SK-N-SH (cell line): ENCODE results near the gene POU2F3. TPM values are rescaled to one million over a fixed set of nuclear protein-coding genes. Genes with fewer than 3 reads are reported as not detected.

Source experiments
- CTCF ChIA-PET: fragments of 300-600, 350-600 bp; formaldehyde crosslinking; extraction: SDS; loops from one replicate; lab custom pipeline; 2021; lab: Yijun Ruan, JAX
- POLR2A ChIA-PET: fragments of 350-600 bp; sonication (Branson Sonifier 250); formaldehyde crosslinking; extraction: SDS; loops from one replicate; lab custom pipeline; 2020; ENCODE audit warnings: antibody characterized with exemption, inconsistent platforms; lab: Yijun Ruan, JAX
- DNase-seq: peaks from one replicate; pipeline ENCODE4 v3.0.0; 2012
- H2AFZ ChIP-seq: fragments of 200-600 bp; sonication (generic); 2 replicates; pipeline ENCODE4 v1.8.1; 2016; ENCODE audit warnings: antibody characterized with exemption, mild to moderate bottlenecking, low read depth
- H3F3A ChIP-seq: fragments of 200-600 bp; sonication (generic); replicated peaks from 2 replicates; pipeline ENCODE3; 2016; ENCODE audit warnings: antibody characterized with exemption, mild to moderate bottlenecking; ENCODE audit not compliant: insufficient read depth
- H3K27ac ChIP-seq, 2 experiments: fragments of 200-500 bp in 1 of 2; fragments of 200-600 bp in 1 of 2; sonication (Bioruptor generic) in 1 of 2; sonication (generic), shearing (Covaris generic) in 1 of 2; 2 replicates each; pipeline versions ENCODE4 v1.5.1 to v1.6.1; 2014 to 2016; ENCODE audit warnings: low read depth in 2 of 2, inconsistent platforms in 1 of 2, low read length in 1 of 2, mild to moderate bottlenecking in 1 of 2, mixed read lengths in 1 of 2
- H3K27me3 ChIP-seq: fragments of 200-600 bp; sonication (generic), shearing (Covaris generic); 2 replicates; pipeline ENCODE4 v1.6.1; 2016; ENCODE audit warnings: mixed run types; ENCODE audit not compliant: insufficient read depth
- H3K36me3 ChIP-seq, 2 experiments: fragments of 200-500 bp in 1 of 2; fragments of 200-600 bp in 1 of 2; sonication (Bioruptor generic) in 1 of 2; sonication (generic) in 1 of 2; replicated peaks in 1 of 2; 2 replicates each; pipeline versions ENCODE3 to v1.5.1; 2014 to 2016; ENCODE audit warnings: low read length in 1 of 2, mild to moderate bottlenecking in 1 of 2; ENCODE audit not compliant: insufficient read depth in 2 of 2, control insufficient read depth in 1 of 2
- H3K4me1 ChIP-seq, 2 experiments: fragments of 200-500 bp in 1 of 2; fragments of 200-600 bp in 1 of 2; sonication (Bioruptor generic) in 1 of 2; sonication (generic), shearing (Covaris generic) in 1 of 2; 2 replicates each; pipeline versions ENCODE4 v1.5.1 to v1.6.1; 2014 to 2016; ENCODE audit warnings: low read depth in 1 of 2, low read length in 1 of 2, mixed run types in 1 of 2; ENCODE audit not compliant: insufficient read depth in 2 of 2, control insufficient read depth in 1 of 2
- H3K4me2 ChIP-seq: fragments of 200-600 bp; sonication (generic), shearing (Covaris generic); 2 replicates; pipeline ENCODE4 v1.6.1; 2017; ENCODE audit warnings: mixed run types
- H3K4me3 ChIP-seq, 2 experiments: fragments of 200-500 bp in 1 of 2; fragments of 200-600 bp in 1 of 2; sonication (Bioruptor generic) in 1 of 2; sonication (generic), shearing (Covaris generic) in 1 of 2; 2 replicates each; pipeline versions ENCODE4 v1.5.1 to v1.8.1; 2014 to 2016; ENCODE audit warnings: low read depth in 2 of 2, inconsistent platforms in 1 of 2, low read length in 1 of 2, mild to moderate bottlenecking in 1 of 2, mixed read lengths in 1 of 2, moderate library complexity in 1 of 2
- H3K79me2 ChIP-seq: fragments of 200-600 bp; sonication (generic); 2 replicates; pipeline ENCODE4 v1.8.1; 2017; ENCODE audit warnings: mild to moderate bottlenecking; ENCODE audit not compliant: insufficient read depth
- H3K9ac ChIP-seq: fragments of 200-600 bp; sonication (generic); 2 replicates; pipeline ENCODE4 v1.6.1; 2017; ENCODE audit warnings: mixed run types
- H3K9me2 ChIP-seq: fragments of 200-600 bp; sonication (generic); 2 replicates; pipeline ENCODE4 v1.6.1; 2017; ENCODE audit warnings: mixed run types
- H3K9me3 ChIP-seq: fragments of 200-600 bp; sonication (generic); 2 replicates; pipeline ENCODE4 v1.6.1; 2017; ENCODE audit warnings: mixed run types, mild to moderate bottlenecking, moderate library complexity
- H4K20me1 ChIP-seq: fragments of 200-600 bp; sonication (generic); 2 replicates; pipeline ENCODE4 v1.6.1; 2017; ENCODE audit warnings: mild to moderate bottlenecking, mixed run types; ENCODE audit not compliant: insufficient read depth
- ELF1 ChIP-seq: IDR thresholded peaks from 2 replicates; pipeline ENCODE4 v1.4.0; 2012
- EZH2phosphoT487 ChIP-seq: fragments of 200-600 bp; sonication (generic); IDR thresholded peaks from 2 replicates; pipeline ENCODE4 v1.6.1; 2017; ENCODE audit warnings: low read depth, mixed run types, mild to moderate bottlenecking, antibody characterized with exemption, moderate library complexity, borderline replicate concordance
- FOXJ3 ChIP-seq: sonication (generic); formaldehyde crosslinking; IDR thresholded peaks from 2 replicates; pipeline ENCODE4 v1.5.1; 2020; ENCODE audit warnings: mild to moderate bottlenecking, missing genetic modification reagents
- GABPA ChIP-seq: IDR thresholded peaks from 2 replicates; pipeline ENCODE4 v1.4.0; 2012; ENCODE audit warnings: low read depth, mild to moderate bottlenecking
- IRF3 ChIP-seq: fragments of 150-350 bp; IDR thresholded peaks from 2 replicates; pipeline ENCODE4 v1.6.1; 2016; ENCODE audit warnings: mild to moderate bottlenecking, low read depth, low read length
- JUND ChIP-seq: IDR thresholded peaks from 2 replicates; pipeline ENCODE4 v1.4.0; 2012
- MAX ChIP-seq: IDR thresholded peaks from 2 replicates; pipeline ENCODE4 v1.4.0; 2012; ENCODE audit warnings: low read depth
- NRF1 ChIP-seq: IDR thresholded peaks from 2 replicates; pipeline ENCODE4 v1.6.1; 2012; ENCODE audit warnings: low read depth, mild to moderate bottlenecking, low read length
- REST ChIP-seq: IDR thresholded peaks from 2 replicates; pipeline ENCODE4 v1.6.1; 2012; ENCODE audit warnings: mild to moderate bottlenecking, low read depth, low read length, moderate library complexity
- TAF1 ChIP-seq: IDR thresholded peaks from 2 replicates; pipeline ENCODE4 v1.6.1; 2012; ENCODE audit warnings: low read depth, mild to moderate bottlenecking, low read length, moderate library complexity, borderline replicate concordance
- USF1 ChIP-seq: IDR thresholded peaks from 2 replicates; pipeline ENCODE4 v1.4.0; 2012; ENCODE audit warnings: low read depth, borderline replicate concordance
- YY1 ChIP-seq: IDR thresholded peaks from 2 replicates; pipeline ENCODE4 v1.4.0; 2012; ENCODE audit warnings: low read depth, mild to moderate bottlenecking
- ZBTB33 ChIP-seq: IDR thresholded peaks from 2 replicates; pipeline ENCODE4 v1.4.0; 2012; ENCODE audit warnings: low read depth, borderline replicate concordance
- WGBS: methylation state at CpG from one replicate; pipeline ENCODE4 v1.1.6; 2017; ENCODE audit warnings: low lambda C conversion rate; 5-methylcytosine and 5-hydroxymethylcytosine counted together
- polyA plus RNA-seq, 3 experiments: library from polyadenylated mRNA; depleted of rRNA; stranded (reverse); fragments of >200 nt; gene quantifications; 2 replicates each; pipeline ENCODE4 v1.2.3, GENCODE V29; 2012

POU2F3 gene
- polyA plus RNA-seq, 1 of the 3 experiments (the other 2 are of a cell fraction) = 0.02 TPM

- Histone ChIP-seq H3K36me3 (no peaks in the 10 kb centered on the region), H4K20me1 (peaks cover 83% of the 10 kb centered on the region), H3K4me3 (no peak overlapping the region), H3K4me2 (no peak overlapping the region), H3K9me3 (no peaks in the 10 kb centered on the region), H3F3A (peaks cover 9% of the 10 kb centered on the region), H2AFZ (no peak overlapping the region), H3K27me3 (no peaks in the 10 kb centered on the region), H3K9ac (no peak overlapping the region), H3K9me2 (no peaks in the 10 kb centered on the region), H3K79me2 (peaks cover 100% of the 10 kb centered on the region), H3K4me1 (peaks cover 0 to 21% of the 10 kb centered on the region in 2 experiments; a peak in 2 of 4 replicates), H3K27ac (no peak overlapping the region)
- 98% methylated on average over 3 of the region's 3 CpGs for WGBS
- TF ChIP-seq ELF1 = no peak
- no peak for TF ChIP-seq FOXJ3
- no peak for TF ChIP-seq GABPA
- no peak for TF ChIP-seq IRF3
- DNase-seq = no peak
- POLR2A ChIA-PET = no interaction called here
- CTCF ChIA-PET = interaction anchor here (1.3 to 1.6 kb wide), 2 partner anchors 11 to 14 kb away, joined by 3 to 4 read pairs; no protein-coding TSS in a partner anchor
These were observed 118.8 kb downstream of the POU2F3 start for GRCh38 chr11:120358729-120359128.

- Histone ChIP-seq H3K4me3 (no peak overlapping the region), H3K27ac (peak overlapping the region in 1 of 2 experiments; percentile 33; a peak in 1 of 4 replicates)
- CTCF ChIA-PET = no interaction called here
These were observed 123.5 kb downstream of the POU2F3 start for GRCh38 chr11:120363436-120363835.

More at GRCh38 chr11:120363436-120363835, 123.5 kb downstream of the POU2F3 start:
- H3K9me3 ChIP-seq = no peaks in the 10 kb centered on the region
- H3K27me3 ChIP-seq = no peaks in the 10 kb centered on the region
- peaks cover 86% of the 10 kb centered on the region for H4K20me1 ChIP-seq
- peaks cover 9% of the 10 kb centered on the region for H3F3A ChIP-seq
- no peaks in the 10 kb centered on the region for H3K36me3 ChIP-seq
- peaks cover 98% of the 10 kb centered on the region for H3K79me2 ChIP-seq
- no peak overlapping the region for H3K9ac ChIP-seq
- POLR2A ChIA-PET = interaction anchor here (0.6 kb wide), 1 partner anchor 241 kb away, joined by 4 read pairs; no protein-coding TSS in a partner anchor
- no peak for DNase-seq
- H3K9me2 ChIP-seq = no peaks in the 10 kb centered on the region
- H3K4me2 ChIP-seq = 0 out of 2 replicates have a peak overlapping the region, but pooled peaks have one; percentile 35
- no peak overlapping the region for H2AFZ ChIP-seq
- TF ChIP-seq REST = no peak
- no peak for TF ChIP-seq YY1
- no peak for TF ChIP-seq EZH2phosphoT487
- TF ChIP-seq USF1 = no peak
- TF ChIP-seq TAF1 = no peak
- no peak for TF ChIP-seq ZBTB33
- TF ChIP-seq MAX = no peak
- TF ChIP-seq JUND = no peak
- TF ChIP-seq NRF1 = no peak
- TF ChIP-seq, all 33 proteins: peak for 0
- H3K4me1 ChIP-seq = peaks cover 0 to 14% of the 10 kb centered on the region in 2 experiments; a peak in 1 of 4 replicates
